ENCODE measurements around the gene PTPRD. TPM values are rescaled to one million over a fixed set of nuclear protein-coding genes. Genes with fewer than 3 reads are reported as not detected.

The PTPRD gene
- total and polyA plus RNA-seq, 9 donors, result 16.2 to 231 (median 85.8) TPM

- intact Hi-C loops (cut with DNase I), result no loop called here
- no peak for DNase-seq
- 19 to 22% (median 20%) methylated on average over 2 of the region's 2 CpGs for WGBS, 3 donors
- Histone ChIP-seq H3K36me3 (no peaks in the 10 kb centered on the region), H3K27me3 (no peaks in the 10 kb centered on the region), H3K4me1 (ENCODE audit: insufficient read depth) (no peaks in the 10 kb centered on the region), H3K4me3 (no peak overlapping the region), H3K9me3 (no peaks in the 10 kb centered on the region), H3K27ac (no peak overlapping the region)
- TF ChIP-seq EP300 (IDR thresholded peaks at IDR 0.05) (no peak), CTCF (IDR thresholded peaks at IDR 0.05) (no peak), POLR2A (IDR thresholded peaks at IDR 0.05) (no peak)
Measured at GRCh38 chr9:10041726-10042229, 571.0 kb downstream of the PTPRD start.

GRCh38 chr9:10036095-10036494, 576.7 kb downstream of the PTPRD start:
- 85 to 93% (median 92%) methylated on average over 2 of the region's 2 CpGs for WGBS, 3 donors
- H3K9me3 ChIP-seq, result no peaks in the 10 kb centered on the region
- no peaks in the 10 kb centered on the region for H3K4me1 ChIP-seq (ENCODE audit: insufficient read depth)
- H3K4me3 ChIP-seq, result no peak overlapping the region
- H3K27me3 ChIP-seq, result no peaks in the 10 kb centered on the region
- intact Hi-C loops (cut with DNase I), result no loop called here
- no peak for DNase-seq
- TF ChIP-seq POLR2A (IDR thresholded peaks at IDR 0.05) (no peak), EP300 (IDR thresholded peaks at IDR 0.05) (no peak), CTCF (IDR thresholded peaks at IDR 0.05) (no peak)
- no peak overlapping the region for H3K27ac ChIP-seq
- no peaks in the 10 kb centered on the region for H3K36me3 ChIP-seq

GRCh38 chr9:10032166-10032565, 580.6 kb downstream of the PTPRD start:
- Histone ChIP-seq H3K4me1 (ENCODE audit: insufficient read depth) (no peaks in the 10 kb centered on the region), H3K9me3 (no peaks in the 10 kb centered on the region), H3K36me3 (no peaks in the 10 kb centered on the region), H3K4me3 (no peak overlapping the region), H3K27ac (no peak overlapping the region), H3K27me3 (no peaks in the 10 kb centered on the region)
- DNase-seq, result no peak
- intact Hi-C loops (cut with DNase I), result no loop called here
- TF ChIP-seq EP300 (IDR thresholded peaks at IDR 0.05) (no peak), CTCF (IDR thresholded peaks at IDR 0.05) (no peak), POLR2A (IDR thresholded peaks at IDR 0.05) (no peak)

- no peaks in the 10 kb centered on the region for H3K36me3 ChIP-seq
- WGBS, 3 donors, result 73 to 78% (median 77%) methylated on average over 5 of the region's 5 CpGs
- no peaks in the 10 kb centered on the region for H3K27me3 ChIP-seq
- no peak for TF ChIP-seq CTCF (IDR thresholded peaks at IDR 0.05)
- no peak for TF ChIP-seq EP300 (IDR thresholded peaks at IDR 0.05)
- no peak for TF ChIP-seq POLR2A (IDR thresholded peaks at IDR 0.05)
- H3K4me1 ChIP-seq (ENCODE audit: insufficient read depth), result no peaks in the 10 kb centered on the region
- H3K4me3 ChIP-seq, result no peak overlapping the region
- no peaks in the 10 kb centered on the region for H3K9me3 ChIP-seq
- intact Hi-C loops (cut with DNase I), result no loop called here
- DNase-seq, result no peak
- H3K27ac ChIP-seq, result no peak overlapping the region
Measured at GRCh38 chr9:10026443-10026984, 586.3 kb downstream of the PTPRD start.

Data from ovary (tissue), 9 donors.